Type B pancreatic cell (in vitro differentiated cells): ENCODE data around the gene SIRT5. TPM values are rescaled to one million over a fixed set of nuclear protein-coding genes. Genes with fewer than 3 reads are reported as not detected.

ENCODE experiments used
- DNase-seq: peaks from one replicate; pipeline ENCODE4 v3.0.0; 2021; ENCODE audit warnings: mixed read lengths; ENCODE audit not compliant: unreplicated experiment; ENCODE audit errors: extremely low spot score
- H3K27ac Mint-ChIP-seq: 2 replicates; pipeline ENCODE4 v1.8.0; 2021; ENCODE audit warnings: mild to moderate bottlenecking, mixed read lengths
- H3K27me3 Mint-ChIP-seq: 2 replicates; pipeline ENCODE4 v1.8.0; 2021; ENCODE audit warnings: mixed read lengths
- H3K36me3 Mint-ChIP-seq: 2 replicates; pipeline ENCODE4 v1.8.0; 2021; ENCODE audit warnings: mixed read lengths
- H3K4me1 Mint-ChIP-seq: one replicate; pipeline ENCODE4 v1.8.0; 2021; ENCODE audit warnings: mixed read lengths; ENCODE audit not compliant: unreplicated experiment
- H3K4me3 Mint-ChIP-seq: 2 replicates; pipeline ENCODE4 v1.8.0; 2021; ENCODE audit warnings: mild to moderate bottlenecking, mixed read lengths
- H3K9me3 Mint-ChIP-seq: 2 replicates; pipeline ENCODE4 v1.8.0; 2021; ENCODE audit warnings: mixed read lengths
- total RNA-seq: library from RNA; stranded (reverse); gene quantifications from 2 replicates; pipeline ENCODE4 v1.2.1, GENCODE V29; 2021; ENCODE audit warnings: low replicate concordance
- TF ChIP-seq, protein P1 (sequence below): fragments of 200-600 bp; sonication (generic); conservative IDR thresholded peaks from 2 replicates; pipeline ENCODE4 v1.5.0; 2021; ENCODE audit warnings: antibody characterized with exemption, mild to moderate bottlenecking

SIRT5 gene
- total RNA-seq, 1 donor from 2014 or later: 15.3 TPM

- Mint-ChIP-seq H3K27ac (no peak overlapping the region), H3K4me1 (no peaks in the 10 kb centered on the region), H3K36me3 (no peaks in the 10 kb centered on the region), H3K27me3 (peaks cover 3% of the 10 kb centered on the region), H3K9me3 (no peaks in the 10 kb centered on the region), H3K4me3 (no peak overlapping the region)
- TF ChIP-seq, protein P1, sequence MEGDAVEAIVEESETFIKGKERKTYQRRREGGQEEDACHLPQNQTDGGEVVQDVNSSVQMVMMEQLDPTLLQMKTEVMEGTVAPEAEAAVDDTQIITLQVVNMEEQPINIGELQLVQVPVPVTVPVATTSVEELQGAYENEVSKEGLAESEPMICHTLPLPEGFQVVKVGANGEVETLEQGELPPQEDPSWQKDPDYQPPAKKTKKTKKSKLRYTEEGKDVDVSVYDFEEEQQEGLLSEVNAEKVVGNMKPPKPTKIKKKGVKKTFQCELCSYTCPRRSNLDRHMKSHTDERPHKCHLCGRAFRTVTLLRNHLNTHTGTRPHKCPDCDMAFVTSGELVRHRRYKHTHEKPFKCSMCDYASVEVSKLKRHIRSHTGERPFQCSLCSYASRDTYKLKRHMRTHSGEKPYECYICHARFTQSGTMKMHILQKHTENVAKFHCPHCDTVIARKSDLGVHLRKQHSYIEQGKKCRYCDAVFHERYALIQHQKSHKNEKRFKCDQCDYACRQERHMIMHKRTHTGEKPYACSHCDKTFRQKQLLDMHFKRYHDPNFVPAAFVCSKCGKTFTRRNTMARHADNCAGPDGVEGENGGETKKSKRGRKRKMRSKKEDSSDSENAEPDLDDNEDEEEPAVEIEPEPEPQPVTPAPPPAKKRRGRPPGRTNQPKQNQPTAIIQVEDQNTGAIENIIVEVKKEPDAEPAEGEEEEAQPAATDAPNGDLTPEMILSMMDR: no peak
- DNase-seq: no peak
Measured at GRCh38 chr6:13566500-13566899, 7.9 kb upstream of the SIRT5 start.

GRCh38 chr6:13568970-13569369 lies 5.4 kb upstream of the SIRT5 start:
- no peak for DNase-seq
- no peaks in the 10 kb centered on the region for H3K9me3 Mint-ChIP-seq
- no peaks in the 10 kb centered on the region for H3K36me3 Mint-ChIP-seq
- TF ChIP-seq, protein P1: no peak
- H3K27ac Mint-ChIP-seq: no peak overlapping the region
- H3K4me1 Mint-ChIP-seq: no peaks in the 10 kb centered on the region
- H3K27me3 Mint-ChIP-seq: peaks cover 3% of the 10 kb centered on the region
- no peak overlapping the region for H3K4me3 Mint-ChIP-seq

- Mint-ChIP-seq H3K4me3 (peak overlapping the region; percentile 90), H3K4me1 (peaks cover 5% of the 10 kb centered on the region), H3K27me3 (peaks cover 3% of the 10 kb centered on the region), H3K9me3 (peaks cover 7% of the 10 kb centered on the region), H3K36me3 (no peaks in the 10 kb centered on the region), H3K27ac (peak overlapping the region; percentile 13)
- TF ChIP-seq, protein P1: no peak
- DNase-seq: no peak
Measured at GRCh38 chr6:13572240-13572639, 2.2 kb upstream of the SIRT5 start.

GRCh38 chr6:13572951-13573654 lies 1.3 kb upstream of the SIRT5 start:
- TF ChIP-seq, protein P1: no peak
- peak overlapping the region; percentile 84 for H3K27ac Mint-ChIP-seq
- H3K9me3 Mint-ChIP-seq: peaks cover 13% of the 10 kb centered on the region
- H3K4me3 Mint-ChIP-seq: peak overlapping the region; percentile 90
- DNase-seq: no peak
- H3K36me3 Mint-ChIP-seq: peaks cover 5% of the 10 kb centered on the region
- H3K4me1 Mint-ChIP-seq: peaks cover 5% of the 10 kb centered on the region
- peaks cover 3% of the 10 kb centered on the region for H3K27me3 Mint-ChIP-seq

GRCh38 chr6:13573669-13574110 lies 711 bp upstream of the SIRT5 start:
- DNase-seq: no peak
- H3K27ac Mint-ChIP-seq: peak overlapping the region; percentile 84

More at GRCh38 chr6:13573669-13574110, 711 bp upstream of the SIRT5 start:
- Mint-ChIP-seq H3K4me3 (peak overlapping the region; percentile 90), H3K4me1 (peaks cover 5% of the 10 kb centered on the region), H3K9me3 (peaks cover 13% of the 10 kb centered on the region), H3K27me3 (peaks cover under 1% of the 10 kb centered on the region), H3K36me3 (peaks cover 6% of the 10 kb centered on the region)
- TF ChIP-seq, protein P1: no peak
